SK-N-SH treated with all-trans-retinoic acid at 6 μM for 48 hours (cell line): ENCODE results near the gene UHRF2.

Experiments used
- ATAC-seq: fragments of 200-7000 bp; cut with Tn5 transposase; 3 replicates; pipeline ENCODE4 v1.9.1; 2020; ENCODE audit warnings: mild to moderate bottlenecking, moderate library complexity
- ARNTL ChIP-seq: fragments of 450-650 bp; formaldehyde crosslinking; IDR thresholded peaks from 2 replicates; pipeline ENCODE4 v1.5.0; 2020; ENCODE audit warnings: low read depth, mild to moderate bottlenecking, moderate library complexity, borderline replicate concordance
- BACH2 ChIP-seq: fragments of 250-450 bp; sonication (Bioruptor Pico); IDR thresholded peaks from 2 replicates; pipeline ENCODE4 v1.9.0; 2021; ENCODE audit warnings: mild to moderate bottlenecking, borderline replicate concordance
- CREB5 ChIP-seq: fragments of 250-450 bp; sonication (Bioruptor Pico); IDR thresholded peaks from 2 replicates; pipeline ENCODE4 v1.5.1; 2020; ENCODE audit warnings: low read depth, mild to moderate bottlenecking, moderate library complexity
- CSDC2 ChIP-seq: fragments of 250-450 bp; sonication (Bioruptor Pico); IDR thresholded peaks from 2 replicates; pipeline ENCODE4 v1.5.0; 2020; ENCODE audit warnings: mild to moderate bottlenecking, moderate library complexity
- CSRNP3 ChIP-seq: fragments of 250-450 bp; sonication (Bioruptor Pico); IDR thresholded peaks from 2 replicates; pipeline ENCODE4 v1.5.1; 2021; ENCODE audit warnings: mild to moderate bottlenecking, moderate library complexity
- GLIS3 ChIP-seq: fragments of 250-450 bp; sonication (Bioruptor Pico); IDR thresholded peaks from 2 replicates; pipeline ENCODE4 v1.5.0; 2020; ENCODE audit warnings: mild to moderate bottlenecking, moderate library complexity
- ISL1 ChIP-seq: fragments of 250-450 bp; sonication (Bioruptor Pico); IDR thresholded peaks from 2 replicates; pipeline ENCODE4 v2.1.2; 2022; ENCODE audit warnings: mild to moderate bottlenecking, moderate library complexity
- OSR1 ChIP-seq: fragments of 250-450 bp; sonication (Bioruptor Pico); IDR thresholded peaks from 2 replicates; pipeline ENCODE4 v1.8.0; 2022; ENCODE audit warnings: moderate library complexity, mild to moderate bottlenecking, inconsistent platforms
- PATZ1 ChIP-seq: fragments of 250-450 bp; sonication (Bioruptor Pico); IDR thresholded peaks from 2 replicates; pipeline ENCODE4 v1.8.0; 2020; ENCODE audit warnings: mild to moderate bottlenecking, moderate library complexity, borderline replicate concordance
- POU6F1 ChIP-seq: fragments of 250-450 bp; sonication (Bioruptor Pico); IDR thresholded peaks from 2 replicates; pipeline ENCODE4 v1.8.0; 2021; ENCODE audit warnings: low read depth, mild to moderate bottlenecking, moderate library complexity, borderline replicate concordance
- PPARA ChIP-seq: fragments of 250-450 bp; sonication (Bioruptor Pico); IDR thresholded peaks from 2 replicates; pipeline ENCODE4 v1.5.0; 2020; ENCODE audit warnings: mild to moderate bottlenecking, borderline replicate concordance
- RARB ChIP-seq: fragments of 250-450 bp; sonication (Bioruptor Pico); IDR thresholded peaks from 2 replicates; pipeline ENCODE4 v1.8.0; 2021; ENCODE audit warnings: mild to moderate bottlenecking, moderate library complexity
- SNAI2 ChIP-seq: fragments of 250-450 bp; sonication (Bioruptor Pico); IDR thresholded peaks from 2 replicates; pipeline ENCODE4 v1.5.0; 2020; ENCODE audit warnings: mild to moderate bottlenecking, moderate library complexity
- TCF4 ChIP-seq: fragments of 250-450 bp; sonication (Bioruptor Pico); IDR thresholded peaks from 2 replicates; pipeline ENCODE4 v1.8.0; 2021; ENCODE audit warnings: mild to moderate bottlenecking, moderate library complexity, borderline replicate concordance
- TOX ChIP-seq: fragments of 250-450 bp; sonication (Bioruptor Pico); IDR thresholded peaks from 2 replicates; pipeline ENCODE4 v1.8.0; 2021; ENCODE audit warnings: mild to moderate bottlenecking, moderate library complexity, borderline replicate concordance
- TSHZ2 ChIP-seq: fragments of 250-450 bp; sonication (Bioruptor Pico); IDR thresholded peaks from 2 replicates; pipeline ENCODE4 v1.5.0; 2020; ENCODE audit warnings: mild to moderate bottlenecking, moderate library complexity
- ZFP3 ChIP-seq: fragments of 250-450 bp; sonication (Bioruptor Pico); IDR thresholded peaks from 2 replicates; pipeline ENCODE4 v1.5.0; 2020; ENCODE audit warnings: mild to moderate bottlenecking, moderate library complexity
- ZFP30 ChIP-seq: fragments of 450-650 bp; formaldehyde crosslinking; IDR thresholded peaks from 2 replicates; pipeline ENCODE4 v1.5.0; 2022; ENCODE audit warnings: mild to moderate bottlenecking, moderate library complexity
- ZNF565 ChIP-seq: fragments of 450-650 bp; formaldehyde crosslinking; conservative IDR thresholded peaks from 2 replicates; pipeline ENCODE4 v1.5.0; 2020; ENCODE audit warnings: low read depth, mild to moderate bottlenecking, moderate library complexity
- ZNF70 ChIP-seq: fragments of 450-650 bp; formaldehyde crosslinking; IDR thresholded peaks from 2 replicates; pipeline ENCODE4 v1.5.0; 2020; ENCODE audit warnings: mild to moderate bottlenecking, moderate library complexity
- ZNF8 ChIP-seq: fragments of 450-650 bp; formaldehyde crosslinking; IDR thresholded peaks from 2 replicates; pipeline ENCODE4 v1.5.0; 2020; ENCODE audit warnings: mild to moderate bottlenecking, moderate library complexity

The UHRF2 gene

GRCh38 chr9:6439051-6439703 lies 26.2 kb downstream of the UHRF2 start:
- ATAC-seq: no peak
- TF ChIP-seq ARNTL (CRISPR knock-in tag): no peak
- TF ChIP-seq ISL1 (CRISPR knock-in tag): no peak
- no peak for TF ChIP-seq PPARA (CRISPR knock-in tag)
- TF ChIP-seq RARB: no peak
- no peak for TF ChIP-seq SNAI2 (CRISPR knock-in tag)
- TF ChIP-seq ZNF565 (CRISPR knock-in tag): no peak
- TF ChIP-seq OSR1 (CRISPR knock-in tag): no peak
- TF ChIP-seq CSDC2 (CRISPR knock-in tag): no peak
- TF ChIP-seq ZFP30: no peak
- TF ChIP-seq ZNF8 (CRISPR knock-in tag): no peak
- no peak for TF ChIP-seq ZNF70
- TF ChIP-seq TSHZ2: no peak
- no peak for TF ChIP-seq TOX (CRISPR knock-in tag)
- TF ChIP-seq CSRNP3 (CRISPR knock-in tag): no peak
- no peak for TF ChIP-seq POU6F1 (CRISPR knock-in tag)
- TF ChIP-seq GLIS3: no peak
- no peak for TF ChIP-seq PATZ1 (CRISPR knock-in tag)
- TF ChIP-seq BACH2 (CRISPR knock-in tag): no peak
- TF ChIP-seq TCF4: no peak
- no peak for TF ChIP-seq ZFP3 (CRISPR knock-in tag)

GRCh38 chr9:6440405-6440804 lies 27.4 kb downstream of the UHRF2 start:
- no peak for ATAC-seq
- TF ChIP-seq POU6F1 (CRISPR knock-in tag) (no peak), ZFP3 (CRISPR knock-in tag) (no peak), CREB5 (CRISPR knock-in tag) (no peak), ZNF70 (no peak), ZNF565 (CRISPR knock-in tag) (no peak)
